K562 (cell line): ENCODE measurements around the gene ARHGAP22. TPM values are rescaled to one million over a fixed set of nuclear protein-coding genes. Genes with fewer than 3 reads are reported as not detected.

ENCODE experiments used
- ATAC-seq: fragments of 200-7000 bp; cut with Tn5 transposase; 3 replicates; pipeline ENCODE4 v1.9.1; 2020; ENCODE audit warnings: moderate library complexity
- BruUV-seq: library from RNA; stranded (reverse); fragments of 400-500 nt; replicated peaks from 2 replicates; lab custom pipeline; 2021; lab: Mats Ljungman, UMichigan
- CTCF ChIA-PET: fragments of 300-600 bp; formaldehyde crosslinking; extraction: SDS; loops from one replicate; lab custom pipeline; 2021; ENCODE audit warnings: low intra/inter-chr PET ratio; lab: Yijun Ruan, JAX
- POLR2A ChIA-PET: fragments of 300-600, 350-650 bp; sonication (Branson Sonifier 250); formaldehyde crosslinking; extraction: SDS; loops from one replicate; lab custom pipeline; 2021; ENCODE audit warnings: antibody characterized with exemption, inconsistent platforms; lab: Yijun Ruan, JAX
- DNase-seq, 4 experiments: peaks; one replicate each; pipeline versions ENCODE4 v3.0.0 to v3.0.0-alpha.2; 2011 to 2018; ENCODE audit warnings: low spot score in 3 of 4, mixed read lengths in 3 of 4; ENCODE audit errors: extremely low read depth in 1 of 4
- FAIRE-seq: peaks from 2 replicates; lab custom pipeline; 2011; peaks lifted over from hg19 to GRCh38; lab: Jason Lieb, UNC
- H2AFZ ChIP-seq: 2 replicates; pipeline ENCODE4 v1.6.0; 2011; ENCODE audit warnings: low read depth, low read length, control low read depth, inconsistent platforms
- H3K27ac ChIP-seq: fragments of 200-600 bp; 3 replicates; pipeline ENCODE4 v1.8.0; 2011; ENCODE audit warnings: low read depth, mild to moderate bottlenecking, control low read depth, inconsistent platforms, low read length, moderate library complexity, mixed read lengths; ENCODE audit errors: extremely low read depth
- H3K27me3 ChIP-seq, 2 experiments: fragments of 300-600 bp in 1 of 2; 2 replicates in 1 of 2; 3 replicates in 1 of 2; pipeline versions ENCODE4 v1.6.0 to v1.8.0; 2011; ENCODE audit warnings: inconsistent platforms in 2 of 2, low read length in 2 of 2, mild to moderate bottlenecking in 1 of 2, mixed read lengths in 1 of 2, moderate library complexity in 1 of 2; ENCODE audit not compliant: control insufficient read depth in 2 of 2, insufficient read depth in 2 of 2
- H3K36me3 ChIP-seq: fragments of 300-600 bp; 3 replicates; pipeline ENCODE4 v1.8.0; 2011; ENCODE audit warnings: mild to moderate bottlenecking, low read length, inconsistent platforms; ENCODE audit not compliant: control insufficient read depth, insufficient read depth
- H3K4me1 ChIP-seq, 2 experiments: fragments of 200-600 bp in 1 of 2; replicated peaks in 1 of 2; 2 replicates in 1 of 2; 3 replicates in 1 of 2; pipeline versions ENCODE4 v1.5.1 to v1.8.0; 2011; ENCODE audit warnings: inconsistent platforms in 2 of 2, low read length in 2 of 2, mild to moderate bottlenecking in 1 of 2, mixed read lengths in 1 of 2, moderate library complexity in 1 of 2; ENCODE audit not compliant: control insufficient read depth in 2 of 2, insufficient read depth in 2 of 2
- H3K4me2 ChIP-seq: 2 replicates; pipeline ENCODE4 v1.6.1; 2011; ENCODE audit warnings: low read length, control low read depth, inconsistent platforms, mixed read lengths; ENCODE audit not compliant: insufficient read depth
- H3K4me3 ChIP-seq: fragments of 200-600 bp; sonication (generic), shearing (Covaris generic); 2 replicates; pipeline ENCODE4 v1.5.1; 2016; ENCODE audit warnings: control low read depth, inconsistent platforms
- H3K79me2 ChIP-seq: fragments of 200-600 bp; 3 replicates; pipeline ENCODE4 v1.8.0; 2011; ENCODE audit warnings: low read length, inconsistent platforms; ENCODE audit not compliant: control insufficient read depth, insufficient read depth
- H3K9ac ChIP-seq, 2 experiments: 2 replicates each; pipeline versions ENCODE4 v1.6.0 to v1.6.1; 2011; ENCODE audit warnings: low read depth in 2 of 2, low read length in 2 of 2, control low read depth in 1 of 2, inconsistent platforms in 1 of 2, mild to moderate bottlenecking in 1 of 2, mixed read lengths in 1 of 2; ENCODE audit not compliant: insufficient read depth in 1 of 2
- H3K9me1 ChIP-seq: one replicate; pipeline ENCODE4 v1.6.0; 2011; ENCODE audit warnings: inconsistent platforms, mild to moderate bottlenecking, low read length, moderate library complexity; ENCODE audit not compliant: control insufficient read depth, insufficient read depth
- H3K9me3 ChIP-seq: replicated peaks from 2 replicates; pipeline ENCODE4 v1.5.1; 2011; ENCODE audit warnings: low read depth, low read length, inconsistent platforms; ENCODE audit not compliant: control insufficient read depth, insufficient read depth
- H4K20me1 ChIP-seq: replicated peaks from 2 replicates; pipeline ENCODE4 v1.6.1; 2011; ENCODE audit warnings: low read length, inconsistent platforms, mixed read lengths; ENCODE audit not compliant: control insufficient read depth, insufficient read depth
- BRCA1 ChIP-seq, 2 experiments: fragments of 450-650 bp in 1 of 2; sonication (generic) in 1 of 2; formaldehyde crosslinking in 1 of 2; IDR thresholded peaks; 2 replicates each; pipeline versions ENCODE4 v1.5.0 to v1.6.1; 2017 to 2020; ENCODE audit warnings: mild to moderate bottlenecking in 1 of 2, missing genetic modification reagents in 1 of 2
- CBFB ChIP-seq: sonication (generic); formaldehyde crosslinking; IDR thresholded peaks from 2 replicates; pipeline ENCODE4 v1.4.0; 2020; ENCODE audit warnings: mild to moderate bottlenecking, missing genetic modification reagents
- CSDE1 ChIP-seq, 2 experiments: fragments of 450-650 bp; IDR thresholded peaks; 2 replicates each; pipeline ENCODE4 v1.6.1; 2016; ENCODE audit warnings: mild to moderate bottlenecking in 1 of 2
- ESRRA ChIP-seq: fragments of 450-650 bp; IDR thresholded peaks from 2 replicates; pipeline ENCODE4 v1.6.1; 2014; ENCODE audit warnings: low read depth, mild to moderate bottlenecking, moderate library complexity, borderline replicate concordance
- KDM1A ChIP-seq, 2 experiments: fragments of 450-650 bp; IDR thresholded peaks; 2 replicates each; pipeline ENCODE4 v1.6.1; 2016; ENCODE audit warnings: mild to moderate bottlenecking in 2 of 2
- MEF2D ChIP-seq: conservative IDR thresholded peaks from 2 replicates; pipeline ENCODE4 v1.6.1; 2016; ENCODE audit warnings: low read depth, missing genetic modification characterization, missing compliant biosample characterization
- NELFE ChIP-seq: IDR thresholded peaks from 2 replicates; pipeline ENCODE4 v1.6.1; 2011; ENCODE audit warnings: mild to moderate bottlenecking; ENCODE audit not compliant: insufficient read depth, insufficient read length
- NFIC ChIP-seq: fragments of 450-650 bp; IDR thresholded peaks from 2 replicates; pipeline ENCODE4 v1.6.1; 2017; ENCODE audit warnings: mild to moderate bottlenecking, inconsistent platforms
- NRF1 ChIP-seq, 2 experiments: fragments of 450-650 bp; IDR thresholded peaks in 1 of 2; conservative IDR thresholded peaks in 1 of 2; 2 replicates each; pipeline ENCODE4 v1.6.1; 2014; ENCODE audit warnings: mild to moderate bottlenecking in 2 of 2
- SOX6 ChIP-seq: fragments of 450-650 bp; IDR thresholded peaks from 2 replicates; pipeline ENCODE4 v1.6.1; 2014; ENCODE audit warnings: mild to moderate bottlenecking
- ZNF644 ChIP-seq: fragments of 200-800 bp; sonication (Bioruptor generic); IDR thresholded peaks from 2 replicates; pipeline ENCODE4 v1.6.1; 2016; ENCODE audit warnings: low read depth, missing genetic modification characterization, missing compliant biosample characterization
- ZNF77 ChIP-seq: fragments of 250-450 bp; sonication (Bioruptor Pico); IDR thresholded peaks from 2 replicates; pipeline ENCODE4 v1.5.0; 2020
- WGBS: fragments of 100-300 bp; shearing (Covaris generic); methylation state at CpG from one replicate; pipeline ENCODE4 v1.1.6; 2016; ENCODE audit warnings: low coverage, mixed read lengths; ENCODE audit not compliant: insufficient coverage; ENCODE audit errors: missing lambda C conversion rate; 5-methylcytosine and 5-hydroxymethylcytosine counted together
- in situ Hi-C: fragments of 300-500 bp; cut with MboI; formaldehyde crosslinking; loops from 4 replicates; pipeline ENCODE4 v1.15.0; 2018; ENCODE audit warnings: inconsistent platforms, mixed read lengths
- intact Hi-C: fragments of 100-400 bp; cut with micrococcal nuclease; formaldehyde crosslinking; loops from 2 replicates; pipeline ENCODE4 v1.14.2; 2022
- polyA plus RNA-seq, 8 experiments: library from polyadenylated mRNA; depleted of rRNA in 4 of 8; stranded (reverse) in 5 of 8; unstranded in 3 of 8; fragments of >200 nt; fragmentation: Nextera tagmentation in 2 of 8; fragmentation: Illumina TruSeq in 1 of 8; extraction: Ambion mirVana in 2 of 8; extraction: Trizol in 1 of 8; gene quantifications; 2 replicates each; pipeline versions ENCODE4 v1.2.1 to v1.2.3, GENCODE V29; 2011 to 2014; ENCODE audit warnings: inconsistent platforms in 1 of 8, missing spikeins in 1 of 8
- total RNA-seq, 7 experiments: library from RNA; depleted of rRNA in 6 of 7; stranded (reverse); fragments of >200 nt in 6 of 7; fragmentation: Illumina TruSeq in 2 of 7; extraction: Trizol in 2 of 7; gene quantifications; 2 replicates each; pipeline versions ENCODE4 v1.2.1 to v1.2.3, GENCODE V29; 2011 to 2021; ENCODE audit warnings: low replicate concordance in 1 of 7
- TF ChIP-seq, protein P1 (sequence below): fragments of 450-650 bp; formaldehyde crosslinking; IDR thresholded peaks from 2 replicates; pipeline ENCODE4 v1.4.0; 2020; ENCODE audit warnings: mild to moderate bottlenecking, mixed read lengths
- TF ChIP-seq, protein P2 (sequence below): IDR thresholded peaks from 2 replicates; pipeline ENCODE4 v1.6.1; 2011; ENCODE audit not compliant: insufficient read length; ENCODE audit errors: extremely low read depth
- TF ChIP-seq, protein P3 (sequence below): fragments of 450-650 bp; IDR thresholded peaks from 2 replicates; pipeline ENCODE4 v1.6.1; 2017; ENCODE audit warnings: antibody characterized with exemption

Gene ARHGAP22
- total and polyA plus RNA-seq, 9 of the 15 experiments (the other 6 are each of a cell fraction or from before 2014, with no cell fraction given): 1.3 to 28.1 (median 12.7) TPM

DNA sequence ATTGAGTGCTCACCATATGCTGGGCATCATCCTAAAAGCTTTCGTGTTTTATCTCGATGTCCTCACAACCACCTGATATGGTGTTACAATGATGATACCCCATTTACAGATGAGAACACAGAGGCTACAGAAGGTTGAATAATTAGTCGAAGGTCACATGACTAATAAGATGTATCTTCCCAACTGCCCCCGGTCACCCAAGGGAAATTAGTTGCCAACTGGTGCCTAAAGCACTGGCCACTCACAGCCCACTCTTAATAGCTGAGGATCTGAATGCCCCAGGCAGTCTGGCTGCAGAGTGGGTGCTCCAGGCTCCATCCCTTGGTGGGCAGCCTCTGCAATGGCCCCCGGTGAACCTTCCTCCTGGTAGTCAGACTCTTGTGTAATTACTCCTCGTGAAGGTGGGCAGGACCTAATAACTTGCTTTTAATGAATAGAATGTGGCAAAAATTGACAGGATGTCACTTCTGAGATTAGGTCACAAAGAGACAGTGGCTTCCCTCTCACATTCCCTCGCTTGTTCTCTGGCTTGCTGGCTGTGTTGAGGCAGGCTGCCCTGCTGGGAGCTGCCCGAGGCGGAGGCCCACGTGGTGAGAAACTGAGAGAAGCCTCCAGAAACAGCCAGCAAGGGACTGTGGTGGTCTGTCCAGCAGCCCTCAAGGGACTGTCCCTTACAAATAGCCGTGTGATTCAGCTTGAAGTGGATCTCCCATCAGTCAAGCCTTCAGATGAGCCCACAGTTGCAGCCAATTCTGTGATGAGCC is 109.4 kb downstream of the ARHGAP22 start:
- Histone ChIP-seq H3K9me1 (no peaks in the 10 kb centered on the region), H3K79me2 (peaks cover 82% of the 10 kb centered on the region), H4K20me1 (no peaks in the 10 kb centered on the region), H3K36me3 (peaks cover 28% of the 10 kb centered on the region; the same call in 1 of the 3 replicates), H3K9me3 (no peaks in the 10 kb centered on the region), H3K4me1 (peaks cover 36 to 53% of the 10 kb centered on the region in 2 experiments), H3K9ac (peak overlapping the region in 1 of 2 experiments; percentile 75; a peak in 2 of 4 replicates), H2AFZ (no peak overlapping the region), H3K4me2 (no peak overlapping the region), H3K27ac (no peak overlapping the region), H3K27me3 (no peaks in the 10 kb centered on the region), H3K4me3 (no peak overlapping the region)
- in situ Hi-C loops: no loop called here
- FAIRE-seq (no peak), DNase-seq (no peak), ATAC-seq (no peak)
- ChIA-PET CTCF (no interaction called here), POLR2A (interaction anchor here (0.6 to 1.5 kb wide), 4 partner anchors 8 to 92 kb away, joined by 3 to 4 read pairs (median 3); no protein-coding TSS in a partner anchor)
- WGBS: 87% methylated on average over 11 of the region's 11 CpGs
- intact Hi-C loops: no loop called here
- no TSS peak for BruUV-seq
- TF ChIP-seq SOX6: no peak
- peak; percentile 65 for TF ChIP-seq ESRRA
- TF ChIP-seq, protein P1, sequence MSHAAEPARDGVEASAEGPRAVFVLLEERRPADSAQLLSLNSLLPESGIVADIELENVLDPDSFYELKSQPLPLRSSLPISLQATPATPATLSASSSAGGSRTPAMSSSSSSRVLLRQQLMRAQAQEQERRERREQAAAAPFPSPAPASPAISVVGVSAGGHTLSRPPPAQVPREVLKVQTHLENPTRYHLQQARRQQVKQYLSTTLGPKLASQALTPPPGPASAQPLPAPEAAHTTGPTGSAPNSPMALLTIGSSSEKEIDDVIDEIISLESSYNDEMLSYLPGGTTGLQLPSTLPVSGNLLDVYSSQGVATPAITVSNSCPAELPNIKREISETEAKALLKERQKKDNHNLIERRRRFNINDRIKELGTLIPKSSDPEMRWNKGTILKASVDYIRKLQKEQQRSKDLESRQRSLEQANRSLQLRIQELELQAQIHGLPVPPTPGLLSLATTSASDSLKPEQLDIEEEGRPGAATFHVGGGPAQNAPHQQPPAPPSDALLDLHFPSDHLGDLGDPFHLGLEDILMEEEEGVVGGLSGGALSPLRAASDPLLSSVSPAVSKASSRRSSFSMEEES (CRISPR knock-in tag): peak; percentile 87
- TF ChIP-seq, protein P2, sequence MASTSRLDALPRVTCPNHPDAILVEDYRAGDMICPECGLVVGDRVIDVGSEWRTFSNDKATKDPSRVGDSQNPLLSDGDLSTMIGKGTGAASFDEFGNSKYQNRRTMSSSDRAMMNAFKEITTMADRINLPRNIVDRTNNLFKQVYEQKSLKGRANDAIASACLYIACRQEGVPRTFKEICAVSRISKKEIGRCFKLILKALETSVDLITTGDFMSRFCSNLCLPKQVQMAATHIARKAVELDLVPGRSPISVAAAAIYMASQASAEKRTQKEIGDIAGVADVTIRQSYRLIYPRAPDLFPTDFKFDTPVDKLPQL: no peak
- TF ChIP-seq BRCA1 (IDR thresholded peaks at IDR 0.05): no peak
- no peak for TF ChIP-seq BRCA1 (CRISPR knock-in tag; IDR thresholded peaks at IDR 0.05)
- TF ChIP-seq MEF2D: no peak
- TF ChIP-seq, protein P3, sequence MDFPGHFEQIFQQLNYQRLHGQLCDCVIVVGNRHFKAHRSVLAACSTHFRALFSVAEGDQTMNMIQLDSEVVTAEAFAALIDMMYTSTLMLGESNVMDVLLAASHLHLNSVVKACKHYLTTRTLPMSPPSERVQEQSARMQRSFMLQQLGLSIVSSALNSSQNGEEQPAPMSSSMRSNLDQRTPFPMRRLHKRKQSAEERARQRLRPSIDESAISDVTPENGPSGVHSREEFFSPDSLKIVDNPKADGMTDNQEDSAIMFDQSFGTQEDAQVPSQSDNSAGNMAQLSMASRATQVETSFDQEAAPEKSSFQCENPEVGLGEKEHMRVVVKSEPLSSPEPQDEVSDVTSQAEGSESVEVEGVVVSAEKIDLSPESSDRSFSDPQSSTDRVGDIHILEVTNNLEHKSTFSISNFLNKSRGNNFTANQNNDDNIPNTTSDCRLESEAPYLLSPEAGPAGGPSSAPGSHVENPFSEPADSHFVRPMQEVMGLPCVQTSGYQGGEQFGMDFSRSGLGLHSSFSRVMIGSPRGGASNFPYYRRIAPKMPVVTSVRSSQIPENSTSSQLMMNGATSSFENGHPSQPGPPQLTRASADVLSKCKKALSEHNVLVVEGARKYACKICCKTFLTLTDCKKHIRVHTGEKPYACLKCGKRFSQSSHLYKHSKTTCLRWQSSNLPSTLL: no peak
- no peak for TF ChIP-seq CBFB (CRISPR knock-in tag)
- TF ChIP-seq NRF1 (conservative IDR thresholded peaks at IDR 0.05 in 1 of 2, IDR thresholded peaks at IDR 0.05 in 1 of 2): no peak
- no peak for TF ChIP-seq NELFE
- no peak for TF ChIP-seq NFIC
- no peak for TF ChIP-seq CSDE1 (IDR thresholded peaks at IDR 0.05)
- no peak for TF ChIP-seq ZNF644 (tag)
- TF ChIP-seq KDM1A (IDR thresholded peaks at IDR 0.05): 0 out of 4 replicates have a peak, but pooled peaks of 1 of the 2 experiments have one; percentile 24
- no peak for TF ChIP-seq ZNF77 (CRISPR knock-in tag)
